MM.1S (cell line): ENCODE results near the gene SELENOO.

Experiments used
- DNase-seq: peaks from one replicate; pipeline ENCODE4 v3.0.0-alpha.2; 2015
- H2AFZ ChIP-seq: fragments of 300-600 bp; sonication (generic); 2 replicates; pipeline ENCODE4 v1.6.0; 2016; ENCODE audit warnings: antibody characterized with exemption, low read length
- H3F3A ChIP-seq: fragments of 300-600 bp; sonication (generic); 2 replicates; pipeline ENCODE4 v1.6.1; 2016; ENCODE audit warnings: mild to moderate bottlenecking, antibody characterized with exemption, low read length, moderate library complexity, mixed read lengths; ENCODE audit not compliant: insufficient read depth
- H3K27ac ChIP-seq: fragments of 300-600 bp; sonication (generic); 2 replicates; pipeline ENCODE4 v1.5.1; 2016; ENCODE audit warnings: mild to moderate bottlenecking, low read length
- H3K27me3 ChIP-seq: fragments of 300-600 bp; sonication (generic); replicated peaks from 2 replicates; pipeline ENCODE4 v1.6.0; 2016; ENCODE audit warnings: low read length; ENCODE audit not compliant: insufficient read depth
- H3K36me3 ChIP-seq: fragments of 300-600 bp; sonication (generic); replicated peaks from 2 replicates; pipeline ENCODE4 v1.6.1; 2016; ENCODE audit warnings: mild to moderate bottlenecking, low read length, mixed read lengths; ENCODE audit not compliant: insufficient read depth
- H3K4me1 ChIP-seq: fragments of 300-600 bp; sonication (generic); 2 replicates; pipeline ENCODE4 v1.6.1; 2016; ENCODE audit warnings: low read length, mixed read lengths
- H3K4me2 ChIP-seq: fragments of 300-600 bp; sonication (generic); 2 replicates; pipeline ENCODE4 v1.6.0; 2016; ENCODE audit warnings: low read depth, low read length
- H3K4me3 ChIP-seq: fragments of 300-600 bp; sonication (generic); 2 replicates; pipeline ENCODE4 v1.5.1; 2016; ENCODE audit warnings: low read length, mixed read lengths
- H3K79me2 ChIP-seq: fragments of 300-600 bp; sonication (generic); 2 replicates; pipeline ENCODE4 v1.6.1; 2016; ENCODE audit warnings: mixed run types, low read length, mixed read lengths
- H3K9ac ChIP-seq: fragments of 300-600 bp; sonication (generic); 2 replicates; pipeline ENCODE4 v1.6.1; 2016; ENCODE audit warnings: low read length, mixed read lengths
- H3K9me2 ChIP-seq: fragments of 300-600 bp; sonication (generic); replicated peaks from 2 replicates; pipeline ENCODE4 v1.6.1; 2016; ENCODE audit warnings: mild to moderate bottlenecking, low read length, mixed read lengths; ENCODE audit not compliant: insufficient read depth
- H3K9me3 ChIP-seq: fragments of 300-600 bp; sonication (generic); replicated peaks from 2 replicates; pipeline ENCODE4 v1.6.1; 2016; ENCODE audit warnings: mild to moderate bottlenecking, low read length, mixed read lengths; ENCODE audit not compliant: insufficient read depth
- H4K20me1 ChIP-seq: fragments of 300-600 bp; sonication (generic); 2 replicates; pipeline ENCODE4 v1.6.1; 2016; ENCODE audit warnings: mild to moderate bottlenecking, low read length, moderate library complexity, mixed read lengths; ENCODE audit not compliant: insufficient read depth
- CTCF ChIP-seq: fragments of 300-600 bp; sonication (generic); IDR thresholded peaks from 2 replicates; pipeline ENCODE4 v1.5.1; 2016; ENCODE audit warnings: antibody characterized with exemption, low read length, mixed read lengths
- EZH2 ChIP-seq: fragments of 300-600 bp; sonication (generic); optimal IDR thresholded peaks from 2 replicates; pipeline ENCODE3; 2017; ENCODE audit warnings: low read depth, mild to moderate bottlenecking, antibody characterized with exemption, low read length, mixed read lengths
- EZH2phosphoT487 ChIP-seq: fragments of 300-600 bp; sonication (generic); IDR thresholded peaks from 2 replicates; pipeline ENCODE4 v1.6.1; 2018; ENCODE audit warnings: antibody characterized with exemption, low read length

The SELENOO gene

GRCh38 chr22:50215297-50216054, 14.7 kb downstream of the SELENOO start:
- no peak overlapping the region for H3K9ac ChIP-seq
- H3K4me1 ChIP-seq = no peaks in the 10 kb centered on the region
- no peaks in the 10 kb centered on the region for H3K27me3 ChIP-seq
- DNase-seq = no peak
- H3K27ac ChIP-seq = no peak overlapping the region
- H3K9me2 ChIP-seq = no peaks in the 10 kb centered on the region
- peaks cover 20% of the 10 kb centered on the region for H3K79me2 ChIP-seq
- no peaks in the 10 kb centered on the region; the same call in 1 of the 2 replicates for H3K36me3 ChIP-seq
- TF ChIP-seq EZH2phosphoT487 = no peak
- no peak for TF ChIP-seq EZH2
- no peak for TF ChIP-seq CTCF
- no peaks in the 10 kb centered on the region for H4K20me1 ChIP-seq
- H3K9me3 ChIP-seq = no peaks in the 10 kb centered on the region
- no peak overlapping the region for H3K4me2 ChIP-seq
- no peaks in the 10 kb centered on the region for H3F3A ChIP-seq
- no peak overlapping the region for H2AFZ ChIP-seq
- H3K4me3 ChIP-seq = no peak overlapping the region

GRCh38 chr22:50216055-50216683, 15.4 kb downstream of the SELENOO start:
- H3K27me3 ChIP-seq = no peaks in the 10 kb centered on the region
- H3K4me3 ChIP-seq = no peak overlapping the region
- H3K27ac ChIP-seq = no peak overlapping the region
- H3K79me2 ChIP-seq = peaks cover 20% of the 10 kb centered on the region
- no peak overlapping the region for H3K4me2 ChIP-seq
- H3K9me2 ChIP-seq = no peaks in the 10 kb centered on the region
- no peaks in the 10 kb centered on the region for H4K20me1 ChIP-seq
- no peaks in the 10 kb centered on the region; the same call in 1 of the 2 replicates for H3K36me3 ChIP-seq
- TF ChIP-seq EZH2phosphoT487 (no peak), EZH2 (no peak), CTCF (no peak)
- no peaks in the 10 kb centered on the region for H3K4me1 ChIP-seq
- no peaks in the 10 kb centered on the region for H3K9me3 ChIP-seq
- DNase-seq = no peak
- H3K9ac ChIP-seq = no peak overlapping the region
- H2AFZ ChIP-seq = no peak overlapping the region
- H3F3A ChIP-seq = no peaks in the 10 kb centered on the region

- Histone ChIP-seq H4K20me1 (no peaks in the 10 kb centered on the region), H3K4me2 (no peak overlapping the region), H3K9me3 (no peaks in the 10 kb centered on the region), H3K27me3 (no peaks in the 10 kb centered on the region), H3K79me2 (peaks cover 20% of the 10 kb centered on the region), H3K9ac (no peak overlapping the region), H3K27ac (no peak overlapping the region), H3K4me3 (no peak overlapping the region), H3K9me2 (no peaks in the 10 kb centered on the region), H3K4me1 (no peaks in the 10 kb centered on the region), H3K36me3 (no peaks in the 10 kb centered on the region; the same call in 1 of the 2 replicates), H3F3A (no peaks in the 10 kb centered on the region), H2AFZ (no peak overlapping the region)
- TF ChIP-seq EZH2phosphoT487 (no peak), EZH2 (no peak), CTCF (no peak)
- DNase-seq = no peak
Observed at GRCh38 chr22:50216684-50217520, 16.1 kb downstream of the SELENOO start.
